ENCODE data around the gene KIRREL3. TPM values are rescaled to one million over a fixed set of nuclear protein-coding genes. Genes with fewer than 3 reads are reported as not detected.

The KIRREL3 gene
- total and polyA plus RNA-seq, 12 donors: 0.13 to 0.58 (median 0.30) TPM

DNA sequence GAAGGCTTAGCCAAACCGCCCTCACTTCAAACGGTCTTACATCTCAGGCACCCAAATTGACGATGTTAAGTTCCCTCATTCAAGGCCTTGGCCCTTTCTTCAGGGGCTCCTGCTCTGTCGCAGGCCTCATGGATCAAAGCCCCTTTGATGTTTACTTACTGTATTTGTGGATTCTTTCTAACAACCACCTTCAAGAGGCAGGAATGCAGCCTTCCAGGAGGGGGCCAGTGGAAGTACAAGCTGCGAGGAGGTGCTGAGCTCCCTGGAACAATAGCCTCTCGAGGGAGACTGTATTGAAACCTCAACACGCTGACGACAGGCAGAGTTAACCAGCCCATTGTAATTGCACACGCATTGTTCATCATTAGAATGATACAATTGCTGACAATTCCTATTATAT, 436.0 kb downstream of the KIRREL3 start:
- H3K9me3 ChIP-seq: no peaks in the 10 kb centered on the region
- peaks cover 0 to 35% (median 17%) of the 10 kb centered on the region in 7 donors for H3K27me3 ChIP-seq
- ATAC-seq (no peak), DNase-seq (no peak)
- 14 to 15% methylated on average over 9 of the region's 9 CpGs for WGBS, 2 donors
- no peak overlapping the region for H3K4me3 ChIP-seq
- intact Hi-C loops (cut with DNase I): no loop called here
- H3K36me3 ChIP-seq: no peaks in the 10 kb centered on the region
- H3K4me1 ChIP-seq: no peaks in the 10 kb centered on the region
- no peak overlapping the region for H3K27ac ChIP-seq
- TF ChIP-seq, protein P1, sequence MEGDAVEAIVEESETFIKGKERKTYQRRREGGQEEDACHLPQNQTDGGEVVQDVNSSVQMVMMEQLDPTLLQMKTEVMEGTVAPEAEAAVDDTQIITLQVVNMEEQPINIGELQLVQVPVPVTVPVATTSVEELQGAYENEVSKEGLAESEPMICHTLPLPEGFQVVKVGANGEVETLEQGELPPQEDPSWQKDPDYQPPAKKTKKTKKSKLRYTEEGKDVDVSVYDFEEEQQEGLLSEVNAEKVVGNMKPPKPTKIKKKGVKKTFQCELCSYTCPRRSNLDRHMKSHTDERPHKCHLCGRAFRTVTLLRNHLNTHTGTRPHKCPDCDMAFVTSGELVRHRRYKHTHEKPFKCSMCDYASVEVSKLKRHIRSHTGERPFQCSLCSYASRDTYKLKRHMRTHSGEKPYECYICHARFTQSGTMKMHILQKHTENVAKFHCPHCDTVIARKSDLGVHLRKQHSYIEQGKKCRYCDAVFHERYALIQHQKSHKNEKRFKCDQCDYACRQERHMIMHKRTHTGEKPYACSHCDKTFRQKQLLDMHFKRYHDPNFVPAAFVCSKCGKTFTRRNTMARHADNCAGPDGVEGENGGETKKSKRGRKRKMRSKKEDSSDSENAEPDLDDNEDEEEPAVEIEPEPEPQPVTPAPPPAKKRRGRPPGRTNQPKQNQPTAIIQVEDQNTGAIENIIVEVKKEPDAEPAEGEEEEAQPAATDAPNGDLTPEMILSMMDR (IDR thresholded peaks at IDR 0.05): no peak

DNA sequence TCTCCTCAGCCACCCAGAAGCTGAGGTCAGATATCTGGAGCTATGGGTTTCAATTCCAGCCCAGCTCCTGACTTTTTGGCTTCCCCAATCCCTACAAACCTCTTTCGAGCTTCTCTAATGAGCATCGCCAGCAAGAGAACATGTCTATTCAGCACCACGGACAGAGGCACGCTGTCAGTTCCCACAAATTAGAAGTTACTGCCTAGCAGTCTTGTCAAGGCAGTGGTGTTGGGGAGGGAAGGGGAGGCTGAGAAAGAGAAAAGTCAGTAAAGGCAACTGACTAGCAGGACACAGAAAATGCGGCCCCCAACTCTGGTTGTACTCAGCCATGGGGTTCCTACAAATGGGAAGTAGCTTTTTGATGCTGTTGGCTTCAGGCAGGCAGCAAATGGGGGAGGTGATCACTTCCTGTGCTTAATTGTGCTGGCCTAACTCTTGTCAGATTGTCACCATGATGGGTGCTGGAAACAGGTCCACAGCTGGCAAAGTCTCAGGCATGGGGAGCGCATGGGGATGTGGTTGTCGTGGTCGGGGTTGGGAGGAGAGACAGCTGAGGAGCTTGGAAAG, 439.2 kb downstream of the KIRREL3 start:
- Histone ChIP-seq H3K27ac (no peak overlapping the region), H3K4me3 (no peak overlapping the region), H3K9me3 (no peaks in the 10 kb centered on the region), H3K36me3 (no peaks in the 10 kb centered on the region), H3K27me3 (peaks cover 0 to 27% (median 19%) of the 10 kb centered on the region in 7 donors), H3K4me1 (no peaks in the 10 kb centered on the region)
- ATAC-seq (peak in 3 of 8 donors; percentile 41 to 58 (median 50)), DNase-seq (peak in 1 of 2 donors; percentile 48)
- 30 to 33% methylated on average over 8 of the region's 8 CpGs for WGBS, 2 donors
- TF ChIP-seq, protein P1 (IDR thresholded peaks at IDR 0.05): no peak
- intact Hi-C loops (cut with DNase I): no loop called here

DNA sequence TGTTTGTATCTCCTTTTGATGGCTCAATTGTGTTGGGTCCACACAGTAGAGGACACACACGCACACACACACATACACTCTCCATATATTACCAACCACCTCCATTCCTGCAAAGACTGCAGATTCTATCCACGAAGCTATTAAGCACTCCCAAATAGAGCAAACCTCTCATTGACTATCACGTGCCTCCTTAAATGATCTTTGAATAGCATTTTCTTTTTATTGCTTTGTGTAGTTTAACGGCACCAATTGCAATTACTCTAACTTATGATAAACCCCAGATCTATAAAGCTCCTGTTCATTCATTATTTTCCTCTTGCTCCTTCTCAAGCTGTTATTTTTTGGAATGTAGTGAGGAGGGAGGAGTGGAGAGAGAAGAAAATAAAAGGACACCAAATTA, 440.3 kb downstream of the KIRREL3 start:
- no peaks in the 10 kb centered on the region for H3K9me3 ChIP-seq
- H3K27ac ChIP-seq: no peak overlapping the region
- TF ChIP-seq, protein P1 (IDR thresholded peaks at IDR 0.05): no peak
- intact Hi-C loops (cut with DNase I): no loop called here
- H3K4me1 ChIP-seq: no peaks in the 10 kb centered on the region
- H3K36me3 ChIP-seq: no peaks in the 10 kb centered on the region
- 69 to 70% methylated on average over 4 of the region's 4 CpGs for WGBS, 2 donors
- H3K4me3 ChIP-seq: no peak overlapping the region
- H3K27me3 ChIP-seq: peaks cover 0 to 39% (median 17%) of the 10 kb centered on the region in 7 donors
- ATAC-seq (no peak), DNase-seq (no peak)

DNA sequence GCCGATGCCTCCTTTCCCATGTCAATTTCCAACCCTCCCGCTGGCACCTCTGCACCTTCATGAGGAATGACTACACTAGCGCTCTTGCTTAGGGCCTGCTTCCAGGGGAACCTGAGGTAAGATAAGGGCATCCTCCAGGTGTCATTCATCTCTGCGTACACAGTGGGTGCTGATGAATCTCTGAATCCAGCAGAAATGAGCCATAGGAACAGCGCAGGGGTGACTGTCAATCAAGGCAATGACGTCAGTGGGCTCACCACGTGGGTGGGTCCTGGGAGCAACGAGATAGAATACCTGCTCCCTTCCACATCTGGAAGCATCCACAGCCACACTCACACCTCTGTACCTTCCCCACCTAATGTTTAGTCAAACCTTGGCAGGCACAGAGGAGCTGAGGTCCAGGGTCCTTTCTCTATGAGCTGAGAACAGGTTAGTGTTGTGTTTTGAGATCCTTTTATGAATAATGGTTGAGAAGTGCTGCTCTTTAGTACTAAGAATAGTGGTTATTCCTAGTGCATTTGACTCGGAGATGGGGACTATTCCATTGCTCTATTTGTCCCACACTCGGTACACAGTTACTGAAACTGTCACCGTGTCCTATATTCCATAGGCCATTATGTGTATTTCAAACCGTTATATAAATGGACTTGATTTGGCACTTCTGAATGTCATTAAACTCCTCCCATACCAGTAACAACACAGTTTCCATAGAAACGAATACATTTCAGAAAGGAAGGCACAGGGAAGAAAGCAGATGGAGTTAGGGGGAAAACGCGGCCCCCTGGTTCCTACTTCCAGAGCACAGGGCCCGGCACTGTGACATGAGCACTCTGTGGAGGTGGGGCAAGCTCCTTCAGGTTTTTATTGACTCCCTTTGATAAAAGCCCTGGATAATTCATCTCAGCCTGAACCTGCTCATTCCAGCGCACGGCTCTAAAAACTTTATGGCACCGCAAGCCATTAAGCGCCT, 451.7 kb downstream of the KIRREL3 start:
- no peak overlapping the region for H3K27ac ChIP-seq
- H3K9me3 ChIP-seq: no peaks in the 10 kb centered on the region
- DNase-seq: no peak
- WGBS, 2 donors: 78 to 79% methylated on average over 20 of the region's 20 CpGs
- TF ChIP-seq, protein P1 (IDR thresholded peaks at IDR 0.05): no peak
- H3K4me1 ChIP-seq: no peaks in the 10 kb centered on the region
- H3K27me3 ChIP-seq: peaks cover 0 to 15% (median 4%) of the 10 kb centered on the region in 7 donors
- intact Hi-C loops (cut with DNase I): no loop called here
- H3K36me3 ChIP-seq: no peaks in the 10 kb centered on the region
- no peak for ATAC-seq
- no peak overlapping the region for H3K4me3 ChIP-seq
